K562 (cell line): ENCODE results near the gene PPM1N. TPM values are rescaled to one million over a fixed set of nuclear protein-coding genes. Genes with fewer than 3 reads are reported as not detected.

ENCODE experiments used
- BHLHE40 ChIP-seq: IDR thresholded peaks from 2 replicates; pipeline ENCODE4 v1.6.1; 2011; ENCODE audit warnings: low read length, improper control_type of control experiment
- CEBPG ChIP-seq, 3 experiments: fragments of 200-800 bp in 1 of 3; sonication (Bioruptor generic) in 1 of 3; sonication (generic) in 1 of 3; formaldehyde crosslinking in 1 of 3; IDR thresholded peaks in 2 of 3; conservative IDR thresholded peaks in 1 of 3; 2 replicates each; pipeline versions ENCODE4 v1.6.1 to v1.8.0; 2016 to 2022; ENCODE audit warnings: missing compliant biosample characterization in 2 of 3, missing genetic modification characterization in 2 of 3, mild to moderate bottlenecking in 1 of 3, missing genetic modification reagents in 1 of 3
- CXXC5 ChIP-seq: fragments of 250-450 bp; sonication (Bioruptor Pico); IDR thresholded peaks from 2 replicates; pipeline ENCODE4 v1.8.0; 2022; ENCODE audit warnings: inconsistent platforms, mild to moderate bottlenecking, moderate library complexity
- ELF2 ChIP-seq: fragments of 250-450 bp; sonication (Bioruptor Pico); IDR thresholded peaks from 2 replicates; pipeline ENCODE4 v1.5.0; 2021; ENCODE audit warnings: mild to moderate bottlenecking
- FOXK2 ChIP-seq, 2 experiments: fragments of 450-650 bp; IDR thresholded peaks in 1 of 2; conservative IDR thresholded peaks in 1 of 2; 2 replicates each; pipeline ENCODE4 v1.6.1; 2016; ENCODE audit warnings: low read depth in 2 of 2, mild to moderate bottlenecking in 1 of 2
- FOXP1 ChIP-seq: sonication (generic); formaldehyde crosslinking; IDR thresholded peaks from 2 replicates; pipeline ENCODE4 v1.8.0; 2022; ENCODE audit warnings: mild to moderate bottlenecking, missing genetic modification reagents
- HDAC6 ChIP-seq: IDR thresholded peaks from 2 replicates; pipeline ENCODE4 v1.6.1; 2012; ENCODE audit warnings: low read depth, mild to moderate bottlenecking, control low read depth, inconsistent platforms, low read length, moderate library complexity
- NCOR1 ChIP-seq: fragments of 450-650 bp; IDR thresholded peaks from 2 replicates; pipeline ENCODE4 v1.6.1; 2016; ENCODE audit warnings: mild to moderate bottlenecking, moderate library complexity
- PTTG1 ChIP-seq: fragments of 450-650 bp; IDR thresholded peaks from 2 replicates; pipeline ENCODE4 v1.6.1; 2016; ENCODE audit warnings: low read depth, mild to moderate bottlenecking, missing genetic modification characterization, missing compliant biosample characterization
- RBFOX2 ChIP-seq: fragments of 200-400 bp; formaldehyde crosslinking; IDR thresholded peaks from 2 replicates; pipeline ENCODE4 v1.6.1; 2017; ENCODE audit warnings: low read depth, mild to moderate bottlenecking, low read length, moderate library complexity
- RBM17 ChIP-seq: fragments of 200-400 bp; formaldehyde crosslinking; IDR thresholded peaks from 2 replicates; pipeline ENCODE4 v1.6.1; 2017; ENCODE audit warnings: low read depth, mild to moderate bottlenecking, low read length, borderline replicate concordance
- SAP30 ChIP-seq: fragments of 200-600 bp; sonication (generic); IDR thresholded peaks from 2 replicates; pipeline ENCODE4 v1.6.1; 2012; ENCODE audit warnings: borderline replicate concordance, low read depth, mild to moderate bottlenecking, moderate library complexity, low read length, control low read depth, inconsistent platforms; ENCODE audit not compliant: insufficient read depth, poor library complexity, severe bottlenecking
- SMC3 ChIP-seq: conservative IDR thresholded peaks from 2 replicates; pipeline ENCODE4 v1.6.1; 2011; ENCODE audit warnings: low read depth, low read length, improper control_type of control experiment; ENCODE audit not compliant: insufficient read depth
- STAT5A ChIP-seq: IDR thresholded peaks from 2 replicates; pipeline ENCODE4 v1.6.1; 2012; ENCODE audit warnings: low read length, inconsistent platforms, borderline replicate concordance
- SUPT5H ChIP-seq: fragments of 450-650 bp; IDR thresholded peaks from 2 replicates; pipeline ENCODE4 v1.6.1; 2016
- TBP ChIP-seq: optimal IDR thresholded peaks from 2 replicates; pipeline ENCODE3; 2011; ENCODE audit warnings: low read depth, low read length, improper control_type of control experiment
- ZNF589 ChIP-seq: fragments of 200-800 bp; sonication (Bioruptor generic); IDR thresholded peaks from 2 replicates; pipeline ENCODE4 v1.6.1; 2016; ENCODE audit warnings: low read depth, missing genetic modification characterization, missing compliant biosample characterization
- polyA plus RNA-seq, 8 experiments: library from polyadenylated mRNA; depleted of rRNA in 4 of 8; stranded (reverse) in 5 of 8; unstranded in 3 of 8; fragments of >200 nt; fragmentation: Nextera tagmentation in 2 of 8; fragmentation: Illumina TruSeq in 1 of 8; extraction: Ambion mirVana in 2 of 8; extraction: Trizol in 1 of 8; gene quantifications; 2 replicates each; pipeline versions ENCODE4 v1.2.1 to v1.2.3, GENCODE V29; 2011 to 2014; ENCODE audit warnings: inconsistent platforms in 1 of 8, missing spikeins in 1 of 8
- total RNA-seq, 7 experiments: library from RNA; depleted of rRNA in 6 of 7; stranded (reverse); fragments of >200 nt in 6 of 7; fragmentation: Illumina TruSeq in 2 of 7; extraction: Trizol in 2 of 7; gene quantifications; 2 replicates each; pipeline versions ENCODE4 v1.2.1 to v1.2.3, GENCODE V29; 2011 to 2021; ENCODE audit warnings: low replicate concordance in 1 of 7
- TF ChIP-seq, protein P1 (sequence below): sonication (generic); formaldehyde crosslinking; IDR thresholded peaks from 2 replicates; pipeline ENCODE4 v1.9.0; 2022; ENCODE audit warnings: mild to moderate bottlenecking, missing genetic modification reagents
- TF ChIP-seq, protein P2 (sequence below): fragments of 250-450 bp; sonication (Bioruptor Pico); IDR thresholded peaks from 2 replicates; pipeline ENCODE4 v1.9.0; 2021; ENCODE audit warnings: mild to moderate bottlenecking
- TF ChIP-seq, protein P3 (sequence below): sonication (generic); formaldehyde crosslinking; IDR thresholded peaks from 2 replicates; pipeline ENCODE4 v1.8.1; 2023; ENCODE audit warnings: mild to moderate bottlenecking, missing genetic modification reagents
- TF ChIP-seq, protein P4 (sequence below), 3 experiments: IDR thresholded peaks in 2 of 3; conservative IDR thresholded peaks in 1 of 3; 2 replicates each; pipeline ENCODE4 v1.5.1; 2011 to 2012; ENCODE audit warnings: low read length in 3 of 3, mild to moderate bottlenecking in 3 of 3, control low read depth in 2 of 3, improper control_type of control experiment in 1 of 3, inconsistent platforms in 1 of 3, low read depth in 1 of 3, mixed read lengths in 1 of 3, moderate library complexity in 1 of 3; ENCODE audit not compliant: insufficient read depth in 2 of 3

PPM1N gene
- total and polyA plus RNA-seq, 9 of the 15 experiments (the other 6 are each of a cell fraction or from before 2014, with no cell fraction given) = 4.5 to 15.6 (median 8.7) TPM

DNA sequence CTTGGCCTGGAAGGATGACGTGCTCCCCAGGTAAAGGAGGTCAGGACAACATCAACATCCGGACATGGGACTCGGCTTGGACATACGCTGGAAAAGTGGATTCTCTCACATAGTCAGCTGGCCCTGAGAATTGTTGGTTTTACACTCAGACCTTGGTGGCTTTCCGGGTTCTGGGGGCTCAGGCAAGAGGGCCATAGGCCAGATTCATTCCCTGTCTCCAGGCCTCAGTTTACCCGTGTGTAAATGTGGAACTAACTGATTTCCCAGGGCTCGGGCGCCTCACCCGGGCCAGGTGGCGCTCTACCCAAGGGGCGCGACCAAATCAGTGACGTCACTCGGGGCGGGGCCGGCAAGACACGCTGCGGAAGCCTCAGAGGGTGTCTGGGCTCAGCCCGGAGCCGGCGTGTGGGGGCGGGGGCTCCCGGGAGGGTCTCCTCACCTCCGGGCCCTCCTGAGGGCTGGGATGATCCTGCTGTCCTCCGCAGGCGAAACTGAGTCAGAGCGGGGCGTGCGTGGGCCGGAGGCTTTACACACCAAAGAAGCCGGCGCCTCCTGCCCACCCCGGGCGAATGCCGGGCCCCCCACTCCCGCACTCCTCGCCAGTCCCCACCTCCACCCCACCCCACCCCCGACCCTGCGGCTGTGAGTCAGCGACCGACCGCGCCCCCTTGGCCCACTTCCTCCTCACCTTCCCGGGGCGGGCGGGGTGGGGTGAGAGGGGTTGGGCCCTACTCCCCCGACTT, 8.2 kb downstream of the PPM1N start (continued):
- TF ChIP-seq, protein P1, sequence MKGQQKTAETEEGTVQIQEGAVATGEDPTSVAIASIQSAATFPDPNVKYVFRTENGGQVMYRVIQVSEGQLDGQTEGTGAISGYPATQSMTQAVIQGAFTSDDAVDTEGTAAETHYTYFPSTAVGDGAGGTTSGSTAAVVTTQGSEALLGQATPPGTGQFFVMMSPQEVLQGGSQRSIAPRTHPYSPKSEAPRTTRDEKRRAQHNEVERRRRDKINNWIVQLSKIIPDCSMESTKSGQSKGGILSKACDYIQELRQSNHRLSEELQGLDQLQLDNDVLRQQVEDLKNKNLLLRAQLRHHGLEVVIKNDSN (CRISPR knock-in tag) = peak; percentile 43; the same call in 1 of the 2 replicates
- TF ChIP-seq SMC3 (no peak), STAT5A (no peak), PTTG1 (tag) (no peak), RBM17 (no peak), CEBPG (CRISPR knock-in tag; IDR thresholded peaks at IDR 0.05) (peak; percentile 21; the same call in 1 of the 2 replicates), CEBPG (tag; conservative IDR thresholded peaks at IDR 0.05 in 1 of 2, IDR thresholded peaks at IDR 0.05 in 1 of 2) (no peak), FOXP1 (peak; percentile 69; the same call in 1 of the 2 replicates), ZNF589 (CRISPR knock-in tag) (peak; percentile 86), ELF2 (CRISPR knock-in tag) (0 out of 2 replicates have a peak, but pooled peaks have one; percentile 48), TBP (peak; percentile 35), RBFOX2 (peak; percentile 70), SUPT5H (peak; percentile 82), BHLHE40 (no peak), HDAC6 (no peak), SAP30 (peak; percentile 78), FOXK2 (conservative IDR thresholded peaks at IDR 0.05 in 1 of 2, IDR thresholded peaks at IDR 0.05 in 1 of 2; ENCODE audit: low read depth in 2 of 2) (peak; percentile 89 to 90), NCOR1 (peak; percentile 51), CXXC5 (peak; percentile 81)
- TF ChIP-seq, protein P2, sequence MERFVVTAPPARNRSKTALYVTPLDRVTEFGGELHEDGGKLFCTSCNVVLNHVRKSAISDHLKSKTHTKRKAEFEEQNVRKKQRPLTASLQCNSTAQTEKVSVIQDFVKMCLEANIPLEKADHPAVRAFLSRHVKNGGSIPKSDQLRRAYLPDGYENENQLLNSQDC = no peak
- TF ChIP-seq, protein P3, sequence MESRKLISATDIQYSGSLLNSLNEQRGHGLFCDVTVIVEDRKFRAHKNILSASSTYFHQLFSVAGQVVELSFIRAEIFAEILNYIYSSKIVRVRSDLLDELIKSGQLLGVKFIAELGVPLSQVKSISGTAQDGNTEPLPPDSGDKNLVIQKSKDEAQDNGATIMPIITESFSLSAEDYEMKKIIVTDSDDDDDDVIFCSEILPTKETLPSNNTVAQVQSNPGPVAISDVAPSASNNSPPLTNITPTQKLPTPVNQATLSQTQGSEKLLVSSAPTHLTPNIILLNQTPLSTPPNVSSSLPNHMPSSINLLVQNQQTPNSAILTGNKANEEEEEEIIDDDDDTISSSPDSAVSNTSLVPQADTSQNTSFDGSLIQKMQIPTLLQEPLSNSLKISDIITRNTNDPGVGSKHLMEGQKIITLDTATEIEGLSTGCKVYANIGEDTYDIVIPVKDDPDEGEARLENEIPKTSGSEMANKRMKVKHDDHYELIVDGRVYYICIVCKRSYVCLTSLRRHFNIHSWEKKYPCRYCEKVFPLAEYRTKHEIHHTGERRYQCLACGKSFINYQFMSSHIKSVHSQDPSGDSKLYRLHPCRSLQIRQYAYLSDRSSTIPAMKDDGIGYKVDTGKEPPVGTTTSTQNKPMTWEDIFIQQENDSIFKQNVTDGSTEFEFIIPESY (CRISPR knock-in tag) = no peak; the same call in 1 of the 2 replicates
- TF ChIP-seq, protein P4, sequence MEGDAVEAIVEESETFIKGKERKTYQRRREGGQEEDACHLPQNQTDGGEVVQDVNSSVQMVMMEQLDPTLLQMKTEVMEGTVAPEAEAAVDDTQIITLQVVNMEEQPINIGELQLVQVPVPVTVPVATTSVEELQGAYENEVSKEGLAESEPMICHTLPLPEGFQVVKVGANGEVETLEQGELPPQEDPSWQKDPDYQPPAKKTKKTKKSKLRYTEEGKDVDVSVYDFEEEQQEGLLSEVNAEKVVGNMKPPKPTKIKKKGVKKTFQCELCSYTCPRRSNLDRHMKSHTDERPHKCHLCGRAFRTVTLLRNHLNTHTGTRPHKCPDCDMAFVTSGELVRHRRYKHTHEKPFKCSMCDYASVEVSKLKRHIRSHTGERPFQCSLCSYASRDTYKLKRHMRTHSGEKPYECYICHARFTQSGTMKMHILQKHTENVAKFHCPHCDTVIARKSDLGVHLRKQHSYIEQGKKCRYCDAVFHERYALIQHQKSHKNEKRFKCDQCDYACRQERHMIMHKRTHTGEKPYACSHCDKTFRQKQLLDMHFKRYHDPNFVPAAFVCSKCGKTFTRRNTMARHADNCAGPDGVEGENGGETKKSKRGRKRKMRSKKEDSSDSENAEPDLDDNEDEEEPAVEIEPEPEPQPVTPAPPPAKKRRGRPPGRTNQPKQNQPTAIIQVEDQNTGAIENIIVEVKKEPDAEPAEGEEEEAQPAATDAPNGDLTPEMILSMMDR (IDR thresholded peaks at IDR 0.05 in 2 of 3, conservative IDR thresholded peaks at IDR 0.05 in 1 of 3; ENCODE audit: insufficient read depth in 2 of 3, low read depth in 1 of 3, low read length in 3 of 3) = peak; percentile 70 to 79 (median 74)
